ENCODE results near the gene GCH1.
"Not testable (repeated sequence)": the region's sequence is repeated elsewhere in the genome, so short reads cannot be mapped to it uniquely, and the experiment has no call there.

GCH1 gene

DNA sequence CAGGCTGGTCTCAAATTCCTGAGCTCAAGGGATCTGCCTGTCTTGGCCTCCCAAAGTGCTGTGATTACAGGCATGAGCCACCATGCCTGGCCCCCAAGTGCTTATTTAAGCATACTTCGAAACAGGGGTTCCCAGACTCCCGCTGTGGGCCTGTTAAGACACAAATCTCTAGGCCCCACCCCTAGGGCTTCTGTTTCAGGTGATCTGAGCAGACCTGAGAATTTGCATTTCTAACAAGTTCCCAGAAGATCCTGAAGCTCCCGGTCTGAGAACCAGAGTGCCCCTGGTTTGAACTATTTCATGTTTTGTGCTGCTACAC, 25.0 kb downstream of the GCH1 start:
- H3K4me1 ChIP-seq (ENCODE audit: control insufficient read depth, insufficient read depth, low read length) = no peaks in the 10 kb centered on the region
- H3K36me3 ChIP-seq (ENCODE audit: control insufficient read depth, insufficient read depth, low read length) = no peaks in the 10 kb centered on the region
- no peak overlapping the region for H3K27ac ChIP-seq (ENCODE audit: low read depth, low read length)
- no peak overlapping the region for H3K9ac ChIP-seq (ENCODE audit: low read length)
- H3K27me3 ChIP-seq (ENCODE audit: control insufficient read depth, insufficient read depth, low read length) = no peaks in the 10 kb centered on the region
- no peak overlapping the region for H3K4me3 ChIP-seq (ENCODE audit: low read length)

DNA sequence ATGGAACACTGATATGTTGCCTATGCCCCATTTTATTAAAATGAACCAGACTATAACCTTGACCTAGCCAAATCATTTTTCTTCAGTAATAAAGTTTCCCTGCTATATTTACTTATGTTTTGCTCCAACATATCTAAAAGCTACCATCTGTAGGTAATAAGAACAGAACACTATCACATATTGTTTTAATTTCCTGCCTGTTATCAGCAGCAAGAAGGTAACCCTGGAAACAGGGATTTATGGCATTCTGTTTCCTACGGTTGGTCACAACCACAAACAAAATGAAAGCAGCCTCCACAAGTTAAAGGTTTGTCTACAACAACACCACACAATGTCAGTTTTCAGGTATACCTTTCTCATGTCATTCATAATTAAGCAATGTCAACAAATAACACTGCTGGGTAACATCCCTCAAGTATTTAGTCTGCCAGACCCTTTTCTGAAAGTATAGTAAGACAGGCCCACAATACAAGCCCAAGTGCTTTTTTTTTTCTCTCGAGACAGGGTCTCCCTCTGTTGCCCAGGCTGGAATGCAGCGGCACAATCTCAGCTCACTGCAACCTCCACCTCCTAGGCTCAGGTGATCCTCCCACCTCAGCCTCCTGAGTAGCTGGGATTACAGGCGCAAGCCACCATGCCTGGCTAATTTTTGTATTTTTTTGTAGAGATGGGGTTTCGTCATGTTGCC, 25.5 kb downstream of the GCH1 start:
- Histone ChIP-seq H3K36me3 (ENCODE audit: control insufficient read depth, insufficient read depth, low read length) (no peaks in the 10 kb centered on the region), H3K27ac (ENCODE audit: low read depth, low read length) (no peak overlapping the region), H3K9ac (ENCODE audit: low read length) (no peak overlapping the region), H3K4me1 (ENCODE audit: control insufficient read depth, insufficient read depth, low read length) (no peaks in the 10 kb centered on the region), H3K27me3 (ENCODE audit: control insufficient read depth, insufficient read depth, low read length) (no peaks in the 10 kb centered on the region), H3K4me3 (ENCODE audit: low read length) (no peak overlapping the region)

DNA sequence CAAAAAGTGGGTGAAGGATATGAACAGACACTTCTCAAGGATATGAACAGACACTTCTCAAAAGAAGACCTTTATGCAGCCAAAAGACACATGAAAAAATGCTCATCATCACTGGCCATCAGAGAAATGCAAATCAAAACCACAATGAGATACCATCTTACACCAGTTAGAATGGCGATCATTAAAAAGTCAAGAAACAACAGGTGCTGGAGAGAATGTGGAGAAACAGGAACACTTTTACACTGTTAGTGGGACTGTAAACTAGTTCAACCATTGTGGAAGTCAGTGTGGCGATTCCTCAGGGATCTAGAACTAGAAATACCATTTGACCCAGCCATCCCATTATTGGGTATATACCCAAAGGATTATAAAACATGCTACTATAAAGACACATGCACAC, 27.0 kb downstream of the GCH1 start:
- H3K27ac ChIP-seq (ENCODE audit: low read depth, low read length); H3K36me3 ChIP-seq (ENCODE audit: control insufficient read depth, insufficient read depth, low read length); H3K4me3 ChIP-seq (ENCODE audit: low read length); H3K9ac ChIP-seq (ENCODE audit: low read length); H3K27me3 ChIP-seq (ENCODE audit: control insufficient read depth, insufficient read depth, low read length); H3K4me1 ChIP-seq (ENCODE audit: control insufficient read depth, insufficient read depth, low read length): not testable (repeated sequence)

DNA sequence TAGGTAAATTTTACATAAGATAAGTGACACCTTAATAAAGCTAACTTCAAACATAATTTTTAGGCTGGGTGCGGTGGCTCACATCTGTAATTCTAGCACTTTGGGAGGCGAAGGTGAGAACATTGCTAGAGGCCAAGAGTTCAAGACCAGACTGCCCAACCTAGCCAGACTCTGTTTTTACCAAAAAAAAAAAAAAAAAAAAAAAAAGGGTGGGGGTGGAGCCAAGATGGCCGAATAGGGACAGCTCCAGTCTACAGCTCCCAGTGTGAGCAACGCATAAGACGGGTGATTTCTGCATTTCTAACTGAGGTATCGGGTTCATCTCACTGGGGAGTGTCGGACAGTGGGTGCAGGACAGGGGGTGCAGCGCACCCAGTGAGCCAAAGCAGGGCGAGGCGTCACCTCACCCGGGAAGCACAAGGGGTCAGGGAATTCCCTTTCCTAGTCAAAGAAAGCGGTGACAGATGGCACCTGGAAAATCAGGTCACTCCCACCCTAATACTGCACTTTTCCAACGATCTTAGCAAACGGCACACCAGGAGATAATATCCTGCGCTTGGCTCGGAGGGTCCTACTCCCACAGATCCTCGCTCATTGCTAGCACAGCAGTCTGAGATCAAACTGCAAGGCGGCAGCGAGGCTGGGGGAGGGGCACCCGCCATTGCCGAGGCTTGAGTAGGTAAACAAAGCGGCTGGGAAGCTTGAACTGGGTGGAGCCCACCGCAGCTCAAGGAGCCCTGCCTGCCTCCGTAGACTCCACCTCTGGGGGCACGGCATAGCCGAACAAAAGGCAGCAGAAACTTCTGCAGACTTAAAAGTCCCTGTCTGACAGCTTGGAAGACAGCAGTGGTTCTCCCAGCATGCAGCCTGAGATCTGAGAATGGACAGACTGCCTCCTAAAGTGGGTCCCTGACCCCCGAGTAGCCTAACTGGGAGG, 32.2 kb downstream of the GCH1 start:
- not testable (repeated sequence) for H3K9ac ChIP-seq (ENCODE audit: low read length)

DNA sequence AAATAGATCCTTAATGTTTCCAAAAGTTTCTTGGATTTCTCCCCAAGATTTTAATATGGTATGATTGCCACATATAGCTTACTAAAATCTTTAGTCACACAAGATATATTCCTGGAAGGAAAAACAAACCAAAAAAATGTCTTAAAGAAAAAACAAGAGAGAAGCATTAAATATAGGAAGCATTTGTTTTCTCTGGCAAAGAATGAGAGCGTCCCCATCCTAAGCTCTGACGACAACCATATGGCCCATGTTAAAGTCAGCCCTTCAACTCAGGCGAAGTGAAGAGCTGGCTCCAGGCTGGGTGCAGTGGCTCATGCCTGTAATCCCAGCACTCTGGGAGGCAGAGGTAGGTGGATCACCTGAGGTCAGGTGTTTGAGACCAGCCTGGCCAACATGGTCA, 35.6 kb downstream of the GCH1 start:
- H3K27ac ChIP-seq (ENCODE audit: low read depth, low read length) = no peak overlapping the region
- H3K4me3 ChIP-seq (ENCODE audit: low read length) = no peak overlapping the region
- H3K27me3 ChIP-seq (ENCODE audit: control insufficient read depth, insufficient read depth, low read length) = no peaks in the 10 kb centered on the region
- H3K4me1 ChIP-seq (ENCODE audit: control insufficient read depth, insufficient read depth, low read length) = no peaks in the 10 kb centered on the region
- H3K9ac ChIP-seq (ENCODE audit: low read length) = no peak overlapping the region
- H3K36me3 ChIP-seq (ENCODE audit: control insufficient read depth, insufficient read depth, low read length) = no peaks in the 10 kb centered on the region

More for the DNA sequence above, 32.2 kb downstream of the GCH1 start:
- H3K4me1 ChIP-seq (ENCODE audit: control insufficient read depth, insufficient read depth, low read length); H3K36me3 ChIP-seq (ENCODE audit: control insufficient read depth, insufficient read depth, low read length); H3K27me3 ChIP-seq (ENCODE audit: control insufficient read depth, insufficient read depth, low read length); H3K27ac ChIP-seq (ENCODE audit: low read depth, low read length): not testable (repeated sequence)
- H3K4me3 ChIP-seq (ENCODE audit: low read length) = peak overlapping the region; percentile 65

DNA sequence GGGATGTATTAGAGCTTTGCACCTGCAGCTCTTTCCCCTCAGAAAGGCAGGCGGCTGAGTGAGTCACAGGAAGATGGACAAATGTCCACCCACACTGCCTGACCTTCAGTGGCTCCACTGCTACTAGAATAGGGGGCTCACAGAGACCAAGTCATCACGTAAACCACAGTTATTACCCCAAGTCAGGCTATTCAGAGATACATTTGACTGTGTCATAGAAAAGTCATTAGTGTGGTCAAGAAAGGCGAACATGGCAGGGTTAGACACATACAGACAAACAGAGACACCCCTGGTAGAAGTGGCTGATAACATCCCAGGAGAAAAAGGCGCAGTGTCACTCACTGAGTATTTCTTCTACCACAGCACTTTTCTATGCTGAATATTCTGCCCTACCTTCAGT, 36.0 kb downstream of the GCH1 start:
- Histone ChIP-seq H3K4me1 (ENCODE audit: control insufficient read depth, insufficient read depth, low read length) (no peaks in the 10 kb centered on the region), H3K4me3 (ENCODE audit: low read length) (no peak overlapping the region), H3K9ac (ENCODE audit: low read length) (no peak overlapping the region), H3K27me3 (ENCODE audit: control insufficient read depth, insufficient read depth, low read length) (no peaks in the 10 kb centered on the region), H3K27ac (ENCODE audit: low read depth, low read length) (no peak overlapping the region), H3K36me3 (ENCODE audit: control insufficient read depth, insufficient read depth, low read length) (no peaks in the 10 kb centered on the region)

DNA sequence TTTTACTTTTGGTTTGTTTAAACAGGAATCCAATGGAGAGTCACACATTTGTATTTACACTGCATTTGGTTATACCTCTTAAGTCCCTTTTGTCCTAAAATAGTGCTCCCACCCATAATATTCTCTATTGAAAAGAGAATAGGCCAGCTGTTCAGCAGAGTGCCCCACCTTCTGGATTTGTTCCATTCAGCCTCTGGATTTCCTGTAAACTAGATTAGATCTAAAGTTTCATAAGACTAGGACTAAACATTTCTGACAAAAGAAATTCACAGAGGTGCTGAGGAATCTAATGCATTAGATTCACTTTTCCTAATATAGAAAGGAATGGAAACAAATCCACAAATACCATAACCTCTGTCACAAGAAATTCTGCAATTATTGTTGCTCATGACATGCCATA, 38.1 kb downstream of the GCH1 start:
- Histone ChIP-seq H3K4me1 (ENCODE audit: control insufficient read depth, insufficient read depth, low read length) (no peaks in the 10 kb centered on the region), H3K36me3 (ENCODE audit: control insufficient read depth, insufficient read depth, low read length) (no peaks in the 10 kb centered on the region), H3K9ac (ENCODE audit: low read length) (no peak overlapping the region), H3K27ac (ENCODE audit: low read depth, low read length) (no peak overlapping the region), H3K27me3 (ENCODE audit: control insufficient read depth, insufficient read depth, low read length) (no peaks in the 10 kb centered on the region), H3K4me3 (ENCODE audit: low read length) (no peak overlapping the region)

DNA sequence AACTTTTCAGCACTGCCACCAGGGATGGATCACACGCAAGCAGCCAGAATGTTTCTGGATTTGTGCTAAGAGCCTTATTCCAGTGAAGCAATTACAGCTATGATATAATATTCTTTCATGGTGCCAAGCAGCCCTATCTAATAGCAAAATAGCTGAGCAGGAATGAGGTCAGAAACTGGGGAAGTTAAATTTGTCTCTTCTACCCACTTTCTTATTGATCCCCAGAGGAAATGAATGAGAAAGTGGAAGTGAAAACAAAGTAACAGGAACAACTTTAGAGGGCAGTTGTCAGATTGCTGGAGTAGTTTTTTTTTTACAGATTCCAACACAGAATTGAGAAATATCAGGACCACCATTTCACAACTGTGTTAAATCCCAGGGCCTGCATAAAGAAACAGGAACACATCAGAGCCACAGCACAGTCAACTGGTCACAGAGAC, 44.8 kb downstream of the GCH1 start:
- Histone ChIP-seq H3K27ac (ENCODE audit: low read depth, low read length) (no peak overlapping the region), H3K4me1 (ENCODE audit: control insufficient read depth, insufficient read depth, low read length) (no peaks in the 10 kb centered on the region), H3K4me3 (ENCODE audit: low read length) (no peak overlapping the region), H3K27me3 (ENCODE audit: control insufficient read depth, insufficient read depth, low read length) (no peaks in the 10 kb centered on the region), H3K36me3 (ENCODE audit: control insufficient read depth, insufficient read depth, low read length) (no peaks in the 10 kb centered on the region), H3K9ac (ENCODE audit: low read length) (no peak overlapping the region)

DNA sequence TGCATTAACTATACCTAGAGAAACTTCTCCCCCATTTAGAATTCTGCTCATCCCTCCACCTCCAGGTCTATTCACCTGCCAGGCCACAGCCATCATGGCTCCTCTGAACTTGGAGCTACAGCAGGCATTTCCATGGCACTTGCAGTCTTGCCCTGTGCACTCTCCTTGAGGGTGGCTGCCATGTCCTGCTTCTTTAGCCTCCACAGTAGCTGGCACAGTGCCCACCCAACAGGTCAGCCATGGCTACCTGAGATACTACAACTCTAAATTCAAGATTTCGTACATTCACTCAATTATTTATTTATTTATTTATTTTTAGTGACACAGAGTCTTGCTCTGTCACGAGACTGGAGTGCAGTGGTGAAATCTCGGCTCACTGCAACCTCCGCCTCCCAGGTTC, 46.5 kb downstream of the GCH1 start:
- Histone ChIP-seq H3K9ac (ENCODE audit: low read length) (no peak overlapping the region), H3K27ac (ENCODE audit: low read depth, low read length) (no peak overlapping the region), H3K36me3 (ENCODE audit: control insufficient read depth, insufficient read depth, low read length) (no peaks in the 10 kb centered on the region), H3K27me3 (ENCODE audit: control insufficient read depth, insufficient read depth, low read length) (no peaks in the 10 kb centered on the region), H3K4me1 (ENCODE audit: control insufficient read depth, insufficient read depth, low read length) (no peaks in the 10 kb centered on the region), H3K4me3 (ENCODE audit: low read length) (no peak overlapping the region)

DNA sequence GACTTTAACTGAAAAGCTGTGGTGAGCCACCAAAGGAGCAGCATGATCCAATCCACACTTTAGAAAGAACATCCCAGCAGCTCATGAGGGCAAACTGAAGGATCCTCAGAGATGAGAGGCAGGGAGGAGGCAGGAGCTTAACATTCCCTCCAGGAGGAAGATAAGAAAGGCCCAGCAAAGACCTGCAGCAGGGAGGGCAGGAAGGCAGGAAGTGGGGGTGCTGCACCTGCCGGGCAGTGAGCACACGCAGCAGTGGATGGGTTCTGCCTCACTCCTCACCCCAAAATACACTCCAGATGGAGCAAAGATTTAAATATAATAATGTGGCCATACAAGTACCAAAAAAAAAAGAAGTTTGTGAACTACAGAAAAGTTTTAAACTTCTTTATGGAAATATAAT, 48.4 kb downstream of the GCH1 start:
- no peaks in the 10 kb centered on the region for H3K36me3 ChIP-seq (ENCODE audit: control insufficient read depth, insufficient read depth, low read length)
- no peak overlapping the region for H3K4me3 ChIP-seq (ENCODE audit: low read length)
- no peaks in the 10 kb centered on the region for H3K4me1 ChIP-seq (ENCODE audit: control insufficient read depth, insufficient read depth, low read length)
- H3K9ac ChIP-seq (ENCODE audit: low read length) = no peak overlapping the region
- no peak overlapping the region for H3K27ac ChIP-seq (ENCODE audit: low read depth, low read length)
- H3K27me3 ChIP-seq (ENCODE audit: control insufficient read depth, insufficient read depth, low read length) = no peaks in the 10 kb centered on the region

DNA sequence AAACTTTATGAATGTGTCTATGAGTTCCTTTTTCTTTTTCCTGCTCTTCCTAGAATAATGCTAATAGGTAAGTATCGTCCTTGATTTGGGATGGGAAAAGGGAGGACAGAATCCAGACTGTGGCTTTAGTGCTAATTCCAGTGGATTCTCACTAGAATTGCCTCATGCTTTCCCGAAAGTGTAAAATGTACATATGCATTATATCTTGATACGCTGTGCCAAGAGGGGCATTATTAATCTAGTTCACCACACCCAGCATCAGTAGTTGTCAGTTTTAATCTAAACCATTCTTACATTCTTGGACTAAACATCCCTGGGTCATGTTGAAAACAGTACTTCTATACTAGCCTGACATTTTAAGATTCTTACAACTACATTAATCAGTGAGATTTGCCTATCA, 49.3 kb downstream of the GCH1 start:
- Histone ChIP-seq H3K27me3 (ENCODE audit: control insufficient read depth, insufficient read depth, low read length) (no peaks in the 10 kb centered on the region), H3K27ac (ENCODE audit: low read depth, low read length) (no peak overlapping the region), H3K4me3 (ENCODE audit: low read length) (no peak overlapping the region), H3K4me1 (ENCODE audit: control insufficient read depth, insufficient read depth, low read length) (no peaks in the 10 kb centered on the region), H3K9ac (ENCODE audit: low read length) (no peak overlapping the region), H3K36me3 (ENCODE audit: control insufficient read depth, insufficient read depth, low read length) (no peaks in the 10 kb centered on the region)

DNA sequence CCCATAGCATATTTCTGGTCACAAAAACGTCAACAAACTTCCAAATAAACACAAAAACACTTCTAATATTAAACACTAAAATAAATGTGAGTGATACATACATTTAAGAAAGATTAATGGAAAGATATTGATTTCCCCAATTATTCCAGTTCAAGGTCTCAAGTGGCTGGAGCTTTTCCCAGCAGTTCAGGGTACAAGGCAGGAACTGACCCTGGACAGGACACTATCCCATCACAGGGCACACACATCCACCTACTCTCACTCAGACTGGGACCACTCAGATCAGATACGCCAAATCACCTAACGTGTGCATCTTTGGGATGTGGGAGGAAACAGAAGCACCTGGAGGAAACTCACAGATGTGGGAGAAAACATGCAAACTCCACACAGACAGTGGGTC, 50.4 kb downstream of the GCH1 start:
- H3K4me1 ChIP-seq (ENCODE audit: control insufficient read depth, insufficient read depth, low read length) = no peaks in the 10 kb centered on the region
- H3K27ac ChIP-seq (ENCODE audit: low read depth, low read length) = no peak overlapping the region
- H3K9ac ChIP-seq (ENCODE audit: low read length) = no peak overlapping the region
- no peaks in the 10 kb centered on the region for H3K36me3 ChIP-seq (ENCODE audit: control insufficient read depth, insufficient read depth, low read length)
- H3K4me3 ChIP-seq (ENCODE audit: low read length) = no peak overlapping the region
- H3K27me3 ChIP-seq (ENCODE audit: control insufficient read depth, insufficient read depth, low read length) = no peaks in the 10 kb centered on the region

DNA sequence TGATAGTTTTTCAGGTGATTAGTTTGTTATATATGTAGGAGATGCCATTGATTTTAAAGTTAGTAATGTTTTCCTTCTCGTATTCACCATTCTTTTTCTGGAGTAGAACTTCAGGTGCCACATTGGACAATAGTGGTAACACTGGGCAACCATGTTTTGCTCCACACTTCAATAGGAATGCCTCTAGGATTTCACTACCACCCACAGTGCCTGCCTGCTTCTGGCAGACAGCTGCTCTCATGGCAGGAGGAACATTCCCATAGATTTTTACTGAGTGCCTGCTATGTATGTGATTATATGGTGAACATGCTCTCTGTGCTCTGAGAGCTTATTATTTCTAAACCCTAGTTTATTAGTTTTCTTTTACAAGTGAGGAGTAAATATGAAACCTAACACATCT, 53.7 kb downstream of the GCH1 start:
- H3K27me3 ChIP-seq (ENCODE audit: control insufficient read depth, insufficient read depth, low read length) = no peaks in the 10 kb centered on the region
- H3K9ac ChIP-seq (ENCODE audit: low read length) = no peak overlapping the region
- H3K4me3 ChIP-seq (ENCODE audit: low read length) = no peak overlapping the region
- H3K36me3 ChIP-seq (ENCODE audit: control insufficient read depth, insufficient read depth, low read length) = no peaks in the 10 kb centered on the region
- H3K27ac ChIP-seq (ENCODE audit: low read depth, low read length) = no peak overlapping the region
- H3K4me1 ChIP-seq (ENCODE audit: control insufficient read depth, insufficient read depth, low read length) = no peaks in the 10 kb centered on the region
